Panc1 (cell line): ENCODE measurements around the gene ZNF212. TPM values are rescaled to one million over a fixed set of nuclear protein-coding genes. Genes with fewer than 3 reads are reported as not detected.

ENCODE experiments used
- ATAC-seq: fragments of 200-7000 bp; cut with Tn5 transposase; 2 replicates; pipeline ENCODE4 v1.9.1; 2020; ENCODE audit warnings: mild to moderate bottlenecking, moderate library complexity
- BruUV-seq: library from RNA; stranded (reverse); fragments of 400-500 nt; replicated peaks from 2 replicates; lab custom pipeline; 2021; lab: Mats Ljungman, UMichigan
- CTCF ChIA-PET: fragments of 300-600 bp; sonication (Branson Sonifier 250); formaldehyde crosslinking; loops from one replicate; lab custom pipeline; 2022; ENCODE audit warnings: antibody characterized with exemption; lab: Charles Lee
- POLR2A ChIA-PET: fragments of 300-600 bp; sonication (Branson Sonifier 250); formaldehyde crosslinking; loops from one replicate; lab custom pipeline; 2022; ENCODE audit warnings: antibody characterized with exemption; lab: Charles Lee
- DNase-seq: peaks from one replicate; pipeline ENCODE4 v3.0.0-alpha.2; 2010; ENCODE audit warnings: low read depth, low spot score
- H3K27ac ChIP-seq: 2 replicates; pipeline ENCODE4 v1.5.1; 2011; ENCODE audit warnings: mild to moderate bottlenecking, low read length, inconsistent platforms
- H3K27me3 ChIP-seq: fragments of 200-500 bp; sonication (Bioruptor generic); 2 replicates; pipeline ENCODE4 v1.6.0; 2014; ENCODE audit warnings: low read length, inconsistent platforms; ENCODE audit not compliant: control insufficient read depth, insufficient read depth
- H3K36me3 ChIP-seq: fragments of 200-500 bp; sonication (Bioruptor generic); 2 replicates; pipeline ENCODE4 v1.5.1; 2014; ENCODE audit warnings: inconsistent platforms, mild to moderate bottlenecking, low read length, moderate library complexity; ENCODE audit not compliant: control insufficient read depth, insufficient read depth
- H3K4me1 ChIP-seq: 2 replicates; pipeline ENCODE4 v1.5.1; 2011; ENCODE audit warnings: inconsistent platforms, mild to moderate bottlenecking, low read length, moderate library complexity; ENCODE audit not compliant: control insufficient read depth, insufficient read depth
- H3K4me3 ChIP-seq, 2 experiments: 2 replicates each; pipeline ENCODE4 v1.5.1; 2011 to 2012; ENCODE audit warnings: low read depth in 2 of 2, low read length in 2 of 2, mild to moderate bottlenecking in 2 of 2, inconsistent platforms in 1 of 2, moderate library complexity in 1 of 2
- H3K9me3 ChIP-seq: fragments of 200-500 bp; sonication (Bioruptor generic); 2 replicates; pipeline ENCODE4 v1.5.1; 2014; ENCODE audit warnings: low read depth, mild to moderate bottlenecking, inconsistent platforms, low read length, moderate library complexity; ENCODE audit not compliant: control insufficient read depth, insufficient read depth
- CTCF ChIP-seq: fragments of 450-650 bp; IDR thresholded peaks from 2 replicates; pipeline ENCODE4 v1.5.1; 2017; ENCODE audit warnings: mild to moderate bottlenecking
- POLR2AphosphoS5 ChIP-seq: IDR thresholded peaks from 2 replicates; pipeline ENCODE4 v1.6.1; 2012; ENCODE audit warnings: mild to moderate bottlenecking, low read depth, low read length, moderate library complexity
- SIN3A ChIP-seq: IDR thresholded peaks from 2 replicates; pipeline ENCODE4 v1.6.1; 2012; ENCODE audit warnings: low read depth, mild to moderate bottlenecking, low read length, moderate library complexity, borderline replicate concordance; ENCODE audit not compliant: insufficient read depth
- TCF7L2 ChIP-seq: IDR thresholded peaks from 2 replicates; pipeline ENCODE4 v1.6.1; 2011; ENCODE audit warnings: mild to moderate bottlenecking, low read depth, low read length, inconsistent platforms
- in situ Hi-C: cut with HindIII; loops from 2 replicates; pipeline ENCODE4 v1.10.0; 2016; ENCODE audit warnings: low sequenced_read_pairs, low pct_unique_long_range_greater_than_20kb
- intact Hi-C: fragments of 100-400 bp; cut with micrococcal nuclease; formaldehyde crosslinking; loops from one replicate; pipeline ENCODE4 v1.10.0; 2022; ENCODE audit not compliant: unreplicated experiment
- total RNA-seq: library from RNA; stranded (reverse); gene quantifications from one replicate; pipeline ENCODE4 v1.2.1, GENCODE V29; 2021; ENCODE audit not compliant: unreplicated experiment
- TF ChIP-seq, protein P1 (sequence below), 2 experiments: IDR thresholded peaks; 2 replicates each; pipeline ENCODE4 v1.6.1; 2011 to 2012; ENCODE audit warnings: low read depth in 2 of 2, control low read depth in 1 of 2, low read length in 1 of 2, mild to moderate bottlenecking in 1 of 2, moderate library complexity in 1 of 2; ENCODE audit not compliant: insufficient read depth in 1 of 2

The ZNF212 gene
- total RNA-seq, 1 experiment from 2014 or later: 11.3 TPM

DNA sequence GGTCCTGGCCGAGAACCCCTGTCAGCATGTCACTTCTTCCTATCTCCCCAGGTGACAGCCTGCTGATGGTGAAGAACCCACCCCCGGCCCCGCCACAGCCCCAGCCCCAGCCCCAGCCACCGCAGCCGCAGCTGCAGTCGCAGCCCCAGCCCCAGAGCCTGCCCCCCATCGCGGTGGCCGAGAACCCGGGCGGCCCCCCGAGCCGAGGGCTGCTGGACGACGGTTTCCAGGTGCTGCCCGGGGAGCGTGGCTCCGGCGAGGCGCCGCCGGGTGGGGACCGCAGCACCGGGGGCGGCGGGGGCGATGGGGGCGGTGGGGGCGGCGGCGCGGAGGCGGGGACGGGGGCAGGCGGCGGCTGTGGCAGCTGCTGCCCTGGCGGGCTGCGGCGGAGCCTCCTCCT lies 15.7 kb upstream of the ZNF212 start:
- Histone ChIP-seq H3K4me1 (no peaks in the 10 kb centered on the region), H3K4me3 (no peak overlapping the region), H3K9me3 (no peaks in the 10 kb centered on the region), H3K36me3 (no peaks in the 10 kb centered on the region), H3K27me3 (no peaks in the 10 kb centered on the region), H3K27ac (no peak overlapping the region)
- ChIA-PET POLR2A (interaction anchor here (0.7 kb wide), 1 partner anchor 215 kb away, joined by 4 read pairs; no protein-coding TSS in a partner anchor), CTCF (no interaction called here)
- DNase-seq: no peak
- intact Hi-C loops (no loop called here), in situ Hi-C loops (no loop called here)
- TF ChIP-seq CTCF: no peak
- no TSS peak for BruUV-seq
- ATAC-seq: no peak

DNA sequence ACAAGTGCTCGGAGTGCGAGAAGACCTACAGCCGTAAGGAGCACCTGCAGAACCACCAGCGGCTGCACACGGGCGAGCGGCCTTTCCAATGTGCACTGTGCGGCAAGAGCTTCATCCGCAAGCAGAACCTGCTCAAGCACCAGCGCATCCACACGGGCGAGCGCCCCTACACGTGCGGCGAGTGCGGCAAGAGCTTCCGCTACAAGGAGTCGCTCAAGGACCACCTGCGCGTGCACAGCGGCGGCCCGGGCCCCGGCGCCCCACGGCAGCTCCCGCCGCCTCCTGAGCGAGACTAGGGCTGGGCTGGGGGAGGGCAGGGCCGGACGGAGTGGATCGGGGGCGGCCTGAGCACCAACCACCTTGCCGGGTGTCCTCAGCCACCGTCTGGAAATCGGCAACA lies 15.1 kb upstream of the ZNF212 start:
- ChIA-PET CTCF (no interaction called here), POLR2A (interaction anchor here (0.7 kb wide), 2 partner anchors 86 to 215 kb away, joined by 3 to 4 read pairs; no protein-coding TSS in a partner anchor)
- H3K4me3 ChIP-seq: no peak overlapping the region
- no peaks in the 10 kb centered on the region for H3K9me3 ChIP-seq
- H3K36me3 ChIP-seq: no peaks in the 10 kb centered on the region
- ATAC-seq (no peak), DNase-seq (no peak)
- BruUV-seq: no TSS peak
- TF ChIP-seq TCF7L2 (no peak), CTCF (no peak), POLR2AphosphoS5 (no peak), SIN3A (no peak)
- TF ChIP-seq, protein P1, sequence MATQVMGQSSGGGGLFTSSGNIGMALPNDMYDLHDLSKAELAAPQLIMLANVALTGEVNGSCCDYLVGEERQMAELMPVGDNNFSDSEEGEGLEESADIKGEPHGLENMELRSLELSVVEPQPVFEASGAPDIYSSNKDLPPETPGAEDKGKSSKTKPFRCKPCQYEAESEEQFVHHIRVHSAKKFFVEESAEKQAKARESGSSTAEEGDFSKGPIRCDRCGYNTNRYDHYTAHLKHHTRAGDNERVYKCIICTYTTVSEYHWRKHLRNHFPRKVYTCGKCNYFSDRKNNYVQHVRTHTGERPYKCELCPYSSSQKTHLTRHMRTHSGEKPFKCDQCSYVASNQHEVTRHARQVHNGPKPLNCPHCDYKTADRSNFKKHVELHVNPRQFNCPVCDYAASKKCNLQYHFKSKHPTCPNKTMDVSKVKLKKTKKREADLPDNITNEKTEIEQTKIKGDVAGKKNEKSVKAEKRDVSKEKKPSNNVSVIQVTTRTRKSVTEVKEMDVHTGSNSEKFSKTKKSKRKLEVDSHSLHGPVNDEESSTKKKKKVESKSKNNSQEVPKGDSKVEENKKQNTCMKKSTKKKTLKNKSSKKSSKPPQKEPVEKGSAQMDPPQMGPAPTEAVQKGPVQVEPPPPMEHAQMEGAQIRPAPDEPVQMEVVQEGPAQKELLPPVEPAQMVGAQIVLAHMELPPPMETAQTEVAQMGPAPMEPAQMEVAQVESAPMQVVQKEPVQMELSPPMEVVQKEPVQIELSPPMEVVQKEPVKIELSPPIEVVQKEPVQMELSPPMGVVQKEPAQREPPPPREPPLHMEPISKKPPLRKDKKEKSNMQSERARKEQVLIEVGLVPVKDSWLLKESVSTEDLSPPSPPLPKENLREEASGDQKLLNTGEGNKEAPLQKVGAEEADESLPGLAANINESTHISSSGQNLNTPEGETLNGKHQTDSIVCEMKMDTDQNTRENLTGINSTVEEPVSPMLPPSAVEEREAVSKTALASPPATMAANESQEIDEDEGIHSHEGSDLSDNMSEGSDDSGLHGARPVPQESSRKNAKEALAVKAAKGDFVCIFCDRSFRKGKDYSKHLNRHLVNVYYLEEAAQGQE (IDR thresholded peaks at IDR 0.05; ENCODE audit: insufficient read depth in 1 of 2, low read depth in 2 of 2, low read length in 1 of 2): no peak
- H3K4me1 ChIP-seq: no peaks in the 10 kb centered on the region
- in situ Hi-C loops: no loop called here
- H3K27ac ChIP-seq: no peak overlapping the region
- intact Hi-C loops: no loop called here
- H3K27me3 ChIP-seq: no peaks in the 10 kb centered on the region

- Histone ChIP-seq H3K4me3 (no peak overlapping the region), H3K36me3 (no peaks in the 10 kb centered on the region), H3K9me3 (no peaks in the 10 kb centered on the region), H3K27ac (no peak overlapping the region), H3K4me1 (no peaks in the 10 kb centered on the region), H3K27me3 (no peaks in the 10 kb centered on the region)
- no TSS peak for BruUV-seq
- ChIA-PET CTCF (no interaction called here), POLR2A (no interaction called here)
- in situ Hi-C loops (no loop called here), intact Hi-C loops (no loop called here)
- DNase-seq: no peak
- TF ChIP-seq TCF7L2 (no peak), CTCF (no peak), POLR2AphosphoS5 (no peak), SIN3A (no peak)
- TF ChIP-seq, protein P1 (IDR thresholded peaks at IDR 0.05; ENCODE audit: insufficient read depth in 1 of 2, low read depth in 2 of 2, low read length in 1 of 2): no peak
- ATAC-seq: no peak
Measured at GRCh38 chr7:149225106-149225505, 14.3 kb upstream of the ZNF212 start.
